Esophagus muscularis mucosa (tissue), 4 donors: ENCODE data around the gene NUP85. TPM values are rescaled to one million over a fixed set of nuclear protein-coding genes. Genes with fewer than 3 reads are reported as not detected.
A peak's percentile ranks its signal among the peaks of the same experiment; 100 is the strongest.

Source experiments
- DNase-seq: peaks from one replicate; pipeline ENCODE4 v3.0.0-alpha.2; 2017; ENCODE audit errors: extremely low spot score
- H3K27ac ChIP-seq, 4 donors: fragments of 200-600 bp; sonication (generic); replicated peaks in 1 of 4; 1 replicate in 3 of 4; 2 replicates in 1 of 4; pipeline ENCODE4 v1.5.1; 2016 to 2019; ENCODE audit warnings: mild to moderate bottlenecking in 1 of 4
- H3K27me3 ChIP-seq, 4 donors: fragments of 200-600 bp; sonication (generic); one replicate each; pipeline versions ENCODE4 v1.5.1 to v1.6.0; 2016 to 2019
- H3K36me3 ChIP-seq, 4 donors: fragments of 200-600 bp; sonication (generic); one replicate each; pipeline ENCODE4 v1.5.1; 2016 to 2019
- H3K4me1 ChIP-seq, 4 donors: fragments of 200-600 bp; sonication (generic); one replicate each; pipeline ENCODE4 v1.5.1; 2016 to 2019
- H3K4me3 ChIP-seq, 4 donors: fragments of 200-600 bp; sonication (generic); 1 replicate in 2 of 4; 2 replicates in 2 of 4; pipeline ENCODE4 v1.5.1; 2016 to 2019; ENCODE audit warnings: mild to moderate bottlenecking in 4 of 4, moderate library complexity in 1 of 4
- H3K9me3 ChIP-seq, 4 donors: fragments of 200-600 bp; sonication (generic); 1 replicate in 3 of 4; 2 replicates in 1 of 4; pipeline ENCODE4 v1.5.1; 2016 to 2019
- EP300 ChIP-seq: sonication (generic); formaldehyde crosslinking; IDR thresholded peaks from one replicate; pipeline ENCODE4 v1.6.1; 2017; ENCODE audit warnings: antibody characterized with exemption
- POLR2A ChIP-seq: fragments of 450-650 bp; IDR thresholded peaks from one replicate; pipeline ENCODE4 v1.6.1; 2017; ENCODE audit warnings: antibody characterized with exemption, moderate library complexity, mild to moderate bottlenecking, low read depth
- POLR2AphosphoS5 ChIP-seq, 2 donors: sonication (generic); formaldehyde crosslinking; IDR thresholded peaks; one replicate each; pipeline ENCODE4 v1.6.1; 2017; ENCODE audit warnings: antibody characterized with exemption in 2 of 2
- WGBS: methylation state at CpG from one replicate; pipeline ENCODE4 v1.1.5; 2018; 5-methylcytosine and 5-hydroxymethylcytosine counted together
- intact Hi-C: fragments of 100-400 bp; cut with DNase I; formaldehyde crosslinking; loops from one replicate; pipeline ENCODE4 v1.15.1; 2023
- total RNA-seq, 4 donors: library from RNA; depleted of rRNA; stranded (reverse); fragments of >200 nt; gene quantifications; one replicate each; pipeline versions ENCODE4 v1.1.0 to v1.2.1, GENCODE V29; 2016
- TF ChIP-seq, protein P1 (sequence below), 3 experiments: fragments of 200-600 bp in 2 of 3; fragments of 450-650 bp in 1 of 3; sonication (generic) in 2 of 3; IDR thresholded peaks; one replicate each; pipeline ENCODE4 v1.5.1; 2017 to 2019; ENCODE audit warnings: antibody characterized with exemption in 3 of 3, mild to moderate bottlenecking in 2 of 3, moderate library complexity in 1 of 3

NUP85 gene
- total RNA-seq, 4 donors from 2014 or later = 20.4 to 32.4 (median 23.3) TPM

DNA sequence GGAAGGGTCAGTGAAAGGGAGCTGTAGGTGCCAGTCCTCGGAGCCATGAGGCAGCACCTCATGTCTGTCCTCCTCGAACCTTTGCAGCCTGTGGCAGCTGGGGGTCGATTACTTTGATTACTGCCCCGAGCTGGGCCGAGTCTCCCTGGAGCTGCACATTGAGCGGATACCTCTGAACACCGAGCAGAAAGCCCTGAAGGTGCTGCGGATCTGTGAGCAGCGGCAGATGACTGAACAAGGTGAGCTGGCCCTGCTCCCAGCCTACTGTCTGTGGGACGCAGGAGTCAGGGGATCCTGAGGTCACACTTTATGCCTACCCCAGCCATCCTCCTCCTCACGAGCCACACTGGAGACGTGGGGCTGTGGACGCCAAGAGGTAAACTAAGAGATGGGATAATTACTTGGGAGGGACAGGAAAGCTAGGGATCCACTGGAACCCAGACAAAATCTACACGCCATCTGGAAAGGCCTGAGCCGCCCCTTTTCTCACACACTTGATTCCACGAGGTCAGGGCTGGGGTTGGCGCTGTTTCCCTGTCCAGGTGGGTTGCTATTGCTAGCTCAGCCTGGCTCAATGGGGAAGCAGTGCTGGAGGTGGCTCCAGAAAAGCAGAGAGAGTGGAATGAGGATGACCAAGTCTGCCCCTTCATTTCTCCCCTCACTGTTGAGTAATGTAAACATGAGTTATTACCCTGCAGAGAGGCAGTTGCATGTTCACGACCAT, 26.4 kb downstream of the NUP85 start:
- DNase-seq = no peak
- no peak overlapping the region for H3K4me3 ChIP-seq
- H3K36me3 ChIP-seq = peaks cover 38 to 97% (median 90%) of the 10 kb centered on the region in 4 donors
- WGBS = 88% methylated on average over 14 of the region's 18 CpGs
- H3K9me3 ChIP-seq = no peaks in the 10 kb centered on the region
- intact Hi-C loops = no loop called here
- no peak overlapping the region for H3K27ac ChIP-seq
- peaks cover 0 to 15% (median 13%) of the 10 kb centered on the region in 4 donors for H3K4me1 ChIP-seq
- TF ChIP-seq POLR2AphosphoS5 (IDR thresholded peaks at IDR 0.05) (no peak), POLR2A (no peak), EP300 (no peak)
- TF ChIP-seq, protein P1, sequence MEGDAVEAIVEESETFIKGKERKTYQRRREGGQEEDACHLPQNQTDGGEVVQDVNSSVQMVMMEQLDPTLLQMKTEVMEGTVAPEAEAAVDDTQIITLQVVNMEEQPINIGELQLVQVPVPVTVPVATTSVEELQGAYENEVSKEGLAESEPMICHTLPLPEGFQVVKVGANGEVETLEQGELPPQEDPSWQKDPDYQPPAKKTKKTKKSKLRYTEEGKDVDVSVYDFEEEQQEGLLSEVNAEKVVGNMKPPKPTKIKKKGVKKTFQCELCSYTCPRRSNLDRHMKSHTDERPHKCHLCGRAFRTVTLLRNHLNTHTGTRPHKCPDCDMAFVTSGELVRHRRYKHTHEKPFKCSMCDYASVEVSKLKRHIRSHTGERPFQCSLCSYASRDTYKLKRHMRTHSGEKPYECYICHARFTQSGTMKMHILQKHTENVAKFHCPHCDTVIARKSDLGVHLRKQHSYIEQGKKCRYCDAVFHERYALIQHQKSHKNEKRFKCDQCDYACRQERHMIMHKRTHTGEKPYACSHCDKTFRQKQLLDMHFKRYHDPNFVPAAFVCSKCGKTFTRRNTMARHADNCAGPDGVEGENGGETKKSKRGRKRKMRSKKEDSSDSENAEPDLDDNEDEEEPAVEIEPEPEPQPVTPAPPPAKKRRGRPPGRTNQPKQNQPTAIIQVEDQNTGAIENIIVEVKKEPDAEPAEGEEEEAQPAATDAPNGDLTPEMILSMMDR (IDR thresholded peaks at IDR 0.05) = no peak
- H3K27me3 ChIP-seq = no peaks in the 10 kb centered on the region

GRCh38 chr17:75232786-75233185, 27.3 kb downstream of the NUP85 start:
- no peak for TF ChIP-seq EP300
- no peak for TF ChIP-seq POLR2A

GRCh38 chr17:75237100-75238014, 31.9 kb downstream of the NUP85 start:
- no peak for DNase-seq
- Histone ChIP-seq H3K4me1 (peaks cover 11 to 25% (median 20%) of the 10 kb centered on the region in 4 donors), H3K9me3 (no peaks in the 10 kb centered on the region), H3K4me3 (no peak overlapping the region), H3K36me3 (peaks cover 56 to 100% (median 96%) of the 10 kb centered on the region in 4 donors), H3K27me3 (no peaks in the 10 kb centered on the region), H3K27ac (no peak overlapping the region)
- intact Hi-C loops = no loop called here
- TF ChIP-seq, protein P1 (IDR thresholded peaks at IDR 0.05) = no peak
- TF ChIP-seq POLR2A (no peak), EP300 (no peak), POLR2AphosphoS5 (IDR thresholded peaks at IDR 0.05) (no peak)
- WGBS = 74% methylated on average over 8 of the region's 12 CpGs

More at GRCh38 chr17:75232786-75233185, 27.3 kb downstream of the NUP85 start:
- peaks cover 3 to 20% (median 11%) of the 10 kb centered on the region in 4 donors for H3K4me1 ChIP-seq
- H3K27me3 ChIP-seq = no peaks in the 10 kb centered on the region
- H3K27ac ChIP-seq = no peak overlapping the region
- intact Hi-C loops = no loop called here
- no peak for DNase-seq
- no peak overlapping the region for H3K4me3 ChIP-seq
- H3K36me3 ChIP-seq = peaks cover 40 to 100% (median 92%) of the 10 kb centered on the region in 4 donors
- no peaks in the 10 kb centered on the region for H3K9me3 ChIP-seq
- WGBS = 95% methylated on average over 13 of the region's 13 CpGs

GRCh38 chr17:75238020-75238580, 32.6 kb downstream of the NUP85 start:
- WGBS = 85% methylated on average over 8 of the region's 11 CpGs
- Histone ChIP-seq H3K4me3 (no peak overlapping the region), H3K9me3 (no peaks in the 10 kb centered on the region), H3K36me3 (peaks cover 56 to 100% (median 96%) of the 10 kb centered on the region in 4 donors), H3K27ac (peak overlapping the region in 2 of 4 donors; percentile 19 to 28), H3K27me3 (no peaks in the 10 kb centered on the region), H3K4me1 (peaks cover 11 to 25% (median 20%) of the 10 kb centered on the region in 4 donors)
- TF ChIP-seq EP300 (no peak), POLR2AphosphoS5 (IDR thresholded peaks at IDR 0.05) (no peak)
- DNase-seq = no peak
- intact Hi-C loops = no loop called here

- TF ChIP-seq POLR2A = no peak
- TF ChIP-seq POLR2AphosphoS5 (IDR thresholded peaks at IDR 0.05) = peak in 1 of 2 donors; percentile 24
- no peak for TF ChIP-seq EP300
- TF ChIP-seq, protein P1 (IDR thresholded peaks at IDR 0.05) = peak; percentile 65 to 82 (median 67)
- H3K27ac ChIP-seq = peak overlapping the region in 3 of 4 donors; percentile 4 to 28 (median 19)
- H3K4me1 ChIP-seq = peaks cover 11 to 25% (median 20%) of the 10 kb centered on the region in 4 donors
- no peak overlapping the region for H3K4me3 ChIP-seq
- H3K36me3 ChIP-seq = peaks cover 63 to 100% (median 98%) of the 10 kb centered on the region in 4 donors
- H3K9me3 ChIP-seq = no peaks in the 10 kb centered on the region
- no peaks in the 10 kb centered on the region for H3K27me3 ChIP-seq
- intact Hi-C loops = no loop called here
- WGBS = 17% methylated on average over 3 of the region's 13 CpGs
- no peak for DNase-seq
These were observed 33.3 kb downstream of the NUP85 start for GRCh38 chr17:75238684-75239191.
